GM19324 (cell line): ENCODE measurements around the gene BEST2.

ENCODE experiments used
- ATAC-seq: cut with Tn5 transposase; IDR thresholded peaks from one replicate; pipeline ENCODE4 v1.9.1; 2021; ENCODE audit warnings: mild to moderate bottlenecking, moderate library complexity; ENCODE audit not compliant: unreplicated experiment, low FRiP score

The BEST2 gene

DNA sequence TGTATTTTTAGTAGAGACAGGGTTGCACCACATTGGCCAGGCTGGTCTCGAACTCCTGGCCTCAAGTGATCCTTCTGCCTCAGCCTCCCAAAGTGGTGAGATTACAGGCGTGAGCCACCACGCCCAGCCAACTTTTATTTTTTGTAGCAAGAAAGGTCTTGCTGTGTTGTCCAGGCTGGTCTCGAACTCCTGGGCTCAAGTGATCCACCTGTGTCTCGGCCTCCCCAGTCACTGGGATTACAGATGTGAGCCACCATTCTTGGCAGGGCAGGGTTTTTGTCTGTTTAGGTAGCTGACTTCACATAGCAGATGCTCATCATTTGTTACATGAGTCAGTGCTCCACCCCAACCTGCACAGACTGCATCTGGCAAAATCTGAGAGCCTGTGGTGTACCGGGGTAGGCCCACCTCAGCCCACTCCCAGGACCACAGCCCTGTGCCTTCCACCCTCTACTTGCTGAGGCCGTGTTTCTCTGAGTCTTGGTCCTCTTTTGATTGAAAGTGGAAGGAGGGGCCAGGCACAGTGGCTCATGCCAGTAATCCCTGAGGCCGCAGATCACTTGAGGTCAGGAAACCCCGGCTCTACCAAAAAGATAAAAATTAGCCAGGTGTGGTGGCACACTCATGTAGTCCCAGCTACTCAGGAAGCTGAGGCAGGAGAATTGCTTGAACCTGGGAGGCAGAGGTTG is 23.7 kb upstream of the BEST2 start:
- no peak for ATAC-seq

DNA sequence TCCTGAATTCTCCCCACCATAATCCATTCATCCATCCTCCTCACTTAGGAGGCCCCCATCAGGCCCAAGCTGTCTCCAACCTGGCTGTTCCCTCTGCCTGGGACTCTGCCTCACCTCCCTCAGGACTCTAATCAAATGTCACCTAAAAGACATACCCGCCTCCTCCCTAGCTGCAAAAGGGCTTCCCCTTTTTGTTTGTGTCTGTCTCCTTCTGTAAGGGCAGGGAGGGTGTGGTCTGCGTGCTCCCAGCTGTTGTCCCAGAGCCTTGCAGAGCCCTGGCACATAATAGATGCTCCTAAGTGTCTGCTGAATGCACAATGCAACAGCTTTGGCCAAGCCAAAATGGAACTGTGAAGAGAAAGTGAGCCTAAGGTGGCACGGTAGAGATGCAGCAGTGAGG is 21.5 kb upstream of the BEST2 start:
- no peak for ATAC-seq

GRCh38 chr19:12731337-12731736 is 20.3 kb upstream of the BEST2 start:
- no peak for ATAC-seq

DNA sequence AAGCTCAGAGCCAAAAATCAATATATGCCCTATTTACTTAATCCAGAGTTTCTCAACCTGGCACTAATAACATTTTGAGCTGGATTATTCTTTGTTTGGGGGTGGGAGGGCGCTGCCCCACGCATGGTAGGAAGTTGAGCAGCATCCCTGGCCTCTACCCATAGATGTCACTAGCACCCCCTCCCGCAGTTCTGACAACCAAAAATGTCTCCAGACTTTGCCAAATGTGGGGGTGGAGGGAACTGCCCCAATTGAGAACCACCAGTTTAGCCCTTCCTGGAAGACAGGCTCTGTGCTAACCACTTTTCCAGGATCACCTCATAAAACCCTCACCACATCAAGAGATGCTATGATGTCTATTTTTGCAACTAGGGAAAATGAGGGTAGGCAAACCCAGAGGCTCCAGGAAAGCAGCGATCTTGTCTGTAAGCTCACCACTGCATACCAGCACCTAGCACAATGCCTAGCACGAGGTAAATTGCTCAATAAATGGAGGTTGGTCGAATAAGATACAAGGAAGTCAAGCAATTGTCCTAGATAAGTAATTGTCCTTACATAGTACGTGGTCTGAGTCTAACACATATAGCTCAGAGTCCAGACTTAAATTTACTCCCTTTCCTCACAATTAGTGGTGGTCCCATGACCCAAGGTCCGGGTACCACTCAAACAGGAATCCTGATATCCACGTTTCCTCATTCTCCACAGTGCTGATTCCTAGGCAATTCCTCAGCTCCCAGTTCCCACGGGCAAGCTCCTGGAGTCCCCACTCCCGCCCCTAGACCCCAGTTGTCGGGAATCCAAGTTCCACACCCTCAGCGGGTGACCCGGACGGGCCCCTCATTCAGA is 18.0 kb upstream of the BEST2 start:
- no peak for ATAC-seq

DNA sequence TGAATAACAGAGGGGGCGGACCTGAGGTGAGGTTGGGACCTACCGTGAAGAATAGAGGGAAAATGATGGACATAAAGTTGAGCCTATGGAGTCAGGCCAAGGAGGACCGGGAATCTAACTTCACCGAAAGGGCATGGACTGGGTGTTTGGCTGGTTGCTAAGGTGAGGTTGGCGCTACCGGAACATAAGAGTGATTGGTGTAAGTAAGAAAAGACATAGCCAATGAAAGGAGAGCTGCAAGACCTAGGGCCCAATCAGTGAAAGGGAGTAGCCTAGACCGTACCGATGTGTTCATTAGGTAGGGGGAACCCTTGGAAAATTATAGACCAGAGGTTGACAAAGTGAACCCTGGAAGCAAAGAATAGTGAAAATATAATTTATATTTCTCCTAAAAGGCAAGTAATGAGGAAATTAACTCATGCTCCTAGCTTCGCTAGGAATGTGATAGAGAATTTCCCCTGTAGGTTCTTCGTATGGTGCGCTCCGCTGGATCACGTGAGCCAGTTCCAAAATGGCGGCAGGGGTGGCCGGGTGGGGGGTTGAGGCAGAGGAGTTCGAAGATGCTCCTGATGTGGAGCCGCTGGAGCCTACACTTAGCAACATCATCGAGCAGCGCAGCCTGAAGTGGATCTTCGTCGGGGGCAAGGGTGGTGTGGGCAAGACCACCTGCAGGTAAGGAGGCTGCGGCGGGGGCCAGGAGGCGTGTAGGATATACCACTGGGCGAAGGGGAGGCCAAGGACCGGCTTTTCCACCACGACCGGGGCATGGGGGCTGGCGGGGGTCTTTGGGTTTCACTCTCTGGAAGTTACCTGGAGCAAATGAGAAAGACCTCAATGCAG is 14.4 kb upstream of the BEST2 start, which contains the start of gene GET3:
TSS of gene GET3 (plus strand) at position 503 of the 840 bp plus-strand sequence. CDS start at position 512, 9 bp downstream.
- peak; percentile 68 for ATAC-seq

DNA sequence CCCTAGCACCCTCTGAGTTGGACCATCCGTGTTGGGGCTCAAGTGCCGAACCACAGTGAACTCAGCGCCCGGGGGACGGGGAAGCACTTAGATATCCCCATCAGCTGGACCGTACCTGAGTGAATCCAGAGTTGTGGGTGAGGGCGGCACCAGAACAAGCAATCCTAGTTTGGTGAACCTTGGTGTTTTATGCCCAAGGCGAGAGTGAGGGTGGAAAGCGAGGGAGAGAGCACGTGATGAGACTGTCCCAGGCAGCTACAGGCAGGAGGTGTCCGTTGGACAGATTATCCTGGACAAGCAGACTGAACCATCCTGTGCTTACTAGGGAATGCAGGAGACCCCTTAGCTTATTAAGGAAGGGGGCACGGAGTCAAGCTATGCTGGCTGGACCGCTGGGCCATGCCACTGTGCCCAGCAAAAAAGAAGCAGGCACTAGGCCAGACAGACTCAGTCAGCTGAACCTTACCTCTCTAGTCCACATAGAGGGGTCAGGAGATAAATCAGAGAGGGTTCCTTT is 13.7 kb upstream of the BEST2 start:
- no peak for ATAC-seq

DNA sequence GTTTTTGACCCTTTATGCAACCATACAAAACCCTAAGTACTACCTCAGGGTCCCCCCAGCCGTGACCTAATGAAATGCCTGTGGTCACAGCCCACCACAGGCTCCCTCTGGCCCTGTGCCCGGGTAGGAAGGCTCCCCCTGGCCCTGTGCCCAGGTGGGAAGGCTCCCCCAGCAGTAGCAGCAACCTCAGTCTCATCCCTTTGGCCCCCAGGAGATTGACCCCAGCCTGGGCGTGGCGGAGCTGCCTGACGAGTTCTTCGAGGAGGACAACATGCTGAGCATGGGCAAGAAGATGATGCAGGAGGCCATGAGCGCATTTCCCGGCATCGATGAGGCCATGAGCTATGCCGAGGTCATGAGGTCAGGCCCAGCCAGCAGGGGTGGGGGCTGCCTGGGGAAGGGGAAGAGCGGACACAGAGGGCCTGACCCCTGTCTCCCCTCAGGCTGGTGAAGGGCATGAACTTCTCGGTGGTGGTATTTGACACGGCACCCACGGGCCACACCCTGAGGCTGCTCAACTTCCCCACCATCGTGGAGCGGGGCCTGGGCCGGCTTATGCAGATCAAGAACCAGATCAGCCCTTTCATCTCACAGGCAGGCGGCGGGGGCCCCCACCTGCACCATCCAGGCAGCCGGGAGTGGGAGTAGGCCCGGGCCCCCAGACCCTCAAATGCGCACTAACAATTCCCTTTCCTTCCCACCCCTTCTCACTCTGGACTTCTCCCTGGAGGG is 6.3 kb upstream of the BEST2 start:
- no peak for ATAC-seq

DNA sequence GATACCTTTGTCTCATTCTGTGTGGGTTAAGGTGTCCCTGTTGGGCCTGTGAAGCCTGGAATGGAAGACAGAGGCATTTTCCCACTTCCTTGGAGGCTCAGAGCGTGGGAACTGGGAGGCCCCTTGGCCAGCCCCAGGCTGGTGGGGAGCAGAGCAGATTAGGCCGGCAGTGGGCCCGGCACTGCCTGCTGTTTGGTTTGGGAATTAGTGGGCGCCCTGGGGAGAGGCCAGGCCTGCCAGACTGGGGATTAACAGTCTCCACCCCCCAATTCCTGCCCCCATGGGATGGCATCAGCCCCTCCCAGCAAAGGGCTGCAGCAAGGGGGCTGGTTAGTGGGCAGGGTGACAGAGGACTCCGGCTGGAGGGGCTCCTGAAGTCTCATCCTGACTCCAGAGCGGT is 3.1 kb upstream of the BEST2 start:
- no peak for ATAC-seq

- no peak for ATAC-seq
Measured at GRCh38 chr19:12749938-12750521, 1.6 kb upstream of the BEST2 start.

DNA sequence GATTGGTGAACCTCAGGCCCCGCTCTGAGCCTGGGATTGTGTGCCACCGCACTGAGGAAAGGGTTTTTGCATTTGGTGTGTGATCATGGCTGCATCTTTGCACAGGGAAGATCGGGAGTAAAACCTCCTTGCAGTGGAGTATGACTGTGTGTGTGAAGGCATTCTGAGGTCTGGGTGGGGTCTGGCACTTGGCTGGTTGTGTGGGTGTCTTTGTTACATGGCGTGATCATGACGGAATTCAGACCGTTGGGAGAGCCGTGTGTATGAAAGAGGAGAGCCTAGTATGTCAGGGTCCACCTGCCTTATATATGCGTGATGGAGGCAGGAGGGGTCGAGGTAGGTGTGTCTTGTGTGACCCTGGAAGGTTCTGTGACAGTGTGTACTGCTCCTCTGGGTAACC is 740 bp upstream of the BEST2 start:
- ATAC-seq: no peak

DNA sequence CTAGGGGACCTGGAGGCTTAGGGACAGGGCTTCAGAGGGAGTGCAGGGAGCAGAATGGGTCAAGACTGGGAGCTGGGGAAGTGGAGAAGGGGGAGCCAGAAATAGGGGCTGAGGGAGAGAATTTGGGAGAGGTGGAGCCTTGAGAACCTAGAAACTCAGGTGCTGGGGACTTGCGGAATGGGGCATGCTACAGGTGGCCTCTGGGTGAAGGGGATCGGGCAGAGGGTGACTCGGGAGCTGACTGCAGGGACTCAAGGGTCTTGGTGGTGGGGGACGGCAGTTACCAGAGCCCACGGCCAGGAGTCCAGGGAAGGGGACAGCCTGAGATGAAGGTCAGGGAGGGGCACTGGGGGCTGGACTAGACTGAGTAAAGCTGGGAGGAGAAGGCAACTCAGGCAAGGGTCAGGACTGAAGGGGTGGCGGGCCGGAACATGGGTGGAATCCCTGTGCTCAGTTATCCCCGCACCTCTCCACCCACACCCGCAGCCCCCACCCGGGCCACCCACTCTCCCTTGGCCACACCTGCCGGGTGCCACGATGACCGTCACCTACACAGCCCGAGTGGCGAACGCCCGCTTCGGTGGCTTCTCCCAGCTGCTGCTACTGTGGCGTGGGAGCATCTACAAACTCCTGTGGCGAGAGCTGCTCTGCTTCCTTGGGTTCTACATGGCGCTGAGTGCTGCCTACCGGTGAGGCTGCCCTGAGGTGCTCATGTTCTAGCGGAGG is 628 bp downstream of the BEST2 start:
- ATAC-seq: no peak

DNA sequence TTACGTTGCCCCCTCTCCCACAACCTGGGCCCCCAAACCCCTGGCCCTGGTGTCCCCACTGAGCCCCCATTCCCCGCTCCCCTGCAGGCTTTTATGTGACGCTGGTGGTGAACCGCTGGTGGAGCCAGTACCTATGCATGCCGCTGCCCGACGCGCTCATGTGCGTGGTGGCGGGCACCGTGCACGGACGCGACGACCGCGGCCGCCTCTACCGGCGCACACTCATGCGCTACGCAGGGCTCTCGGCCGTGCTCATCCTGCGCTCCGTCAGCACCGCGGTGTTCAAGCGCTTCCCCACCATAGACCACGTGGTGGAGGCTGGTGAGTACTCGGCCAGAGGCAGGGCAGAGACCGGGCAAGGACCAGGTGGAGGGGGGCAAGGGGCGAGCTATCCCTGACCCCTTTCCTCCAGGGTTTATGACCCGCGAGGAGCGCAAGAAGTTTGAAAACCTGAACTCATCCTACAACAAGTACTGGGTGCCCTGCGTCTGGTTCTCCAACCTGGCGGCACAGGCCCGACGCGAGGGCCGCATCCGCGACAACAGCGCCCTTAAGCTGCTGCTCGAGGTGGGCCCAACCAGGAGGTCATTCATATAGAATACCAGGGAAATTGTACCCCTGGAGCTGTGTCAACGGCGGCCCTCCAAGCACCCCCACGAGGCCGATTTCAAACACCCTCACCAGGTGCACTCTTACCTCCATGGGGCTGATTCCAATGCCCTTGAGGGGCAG is 3.0 kb downstream of the BEST2 start:
- ATAC-seq: no peak

DNA sequence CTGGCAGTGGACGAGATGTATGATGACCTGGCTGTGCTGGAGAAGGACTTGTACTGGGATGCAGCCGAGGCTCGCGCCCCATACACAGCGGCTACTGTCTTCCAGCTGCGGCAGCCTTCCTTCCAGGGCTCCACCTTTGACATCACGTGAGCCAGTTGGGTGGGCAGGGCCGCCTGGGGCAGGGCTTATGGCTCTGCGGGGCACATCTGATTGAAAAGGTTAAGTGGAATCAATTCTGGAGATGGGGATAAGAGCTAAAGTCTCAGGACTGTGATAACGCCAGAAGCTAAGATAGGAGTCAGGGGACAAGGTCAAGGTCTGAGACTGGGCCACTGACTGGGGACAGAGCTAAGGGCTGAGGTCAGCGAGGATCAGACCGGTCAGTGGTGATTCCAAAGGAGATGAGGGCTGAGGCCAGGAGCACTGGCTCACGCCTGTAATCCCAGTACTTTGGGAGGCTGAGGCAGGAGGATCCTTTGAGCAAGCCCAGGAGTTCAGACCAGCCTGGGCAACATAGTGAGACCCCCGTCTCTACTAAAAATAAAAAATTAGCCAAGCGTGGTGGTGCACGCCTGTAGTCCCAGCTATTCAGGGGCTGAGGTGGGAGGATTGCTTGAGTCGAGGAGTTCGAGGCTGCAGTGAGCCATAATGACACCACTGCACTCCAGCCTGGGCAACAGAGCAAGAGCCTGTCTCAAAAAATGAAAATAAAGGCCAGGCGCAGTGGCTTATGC is 4.7 kb downstream of the BEST2 start:
- ATAC-seq: no peak

DNA sequence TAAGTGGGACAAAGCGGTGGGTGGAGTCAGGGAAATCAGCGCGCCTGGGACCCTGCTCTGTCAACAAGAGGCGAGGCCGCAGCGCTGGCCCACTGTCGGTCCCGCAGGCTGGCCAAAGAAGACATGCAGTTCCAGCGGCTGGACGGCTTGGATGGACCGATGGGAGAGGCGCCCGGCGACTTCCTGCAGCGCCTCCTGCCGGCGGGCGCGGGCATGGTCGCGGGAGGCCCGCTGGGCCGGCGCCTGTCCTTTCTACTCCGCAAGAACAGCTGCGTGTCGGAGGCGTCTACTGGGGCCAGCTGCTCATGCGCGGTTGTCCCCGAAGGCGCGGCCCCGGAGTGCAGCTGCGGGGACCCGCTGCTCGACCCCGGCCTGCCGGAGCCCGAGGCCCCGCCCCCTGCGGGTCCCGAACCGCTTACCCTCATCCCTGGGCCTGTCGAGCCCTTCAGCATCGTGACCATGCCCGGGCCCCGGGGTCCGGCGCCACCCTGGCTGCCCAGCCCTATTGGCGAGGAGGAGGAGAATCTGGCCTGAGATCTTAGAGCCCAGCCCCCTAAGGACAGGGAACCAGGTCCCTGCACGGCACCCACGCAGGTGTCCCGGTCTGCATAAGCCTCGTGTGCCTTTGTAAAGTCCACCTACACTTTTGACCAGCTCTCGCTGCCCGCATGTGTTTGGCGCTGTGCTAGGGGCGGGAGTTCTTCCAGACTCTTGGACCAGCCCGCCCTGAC is 6.1 kb downstream of the BEST2 start:
- no peak for ATAC-seq

GRCh38 chr19:12759686-12760085 is 8.1 kb downstream of the BEST2 start:
- no peak for ATAC-seq

DNA sequence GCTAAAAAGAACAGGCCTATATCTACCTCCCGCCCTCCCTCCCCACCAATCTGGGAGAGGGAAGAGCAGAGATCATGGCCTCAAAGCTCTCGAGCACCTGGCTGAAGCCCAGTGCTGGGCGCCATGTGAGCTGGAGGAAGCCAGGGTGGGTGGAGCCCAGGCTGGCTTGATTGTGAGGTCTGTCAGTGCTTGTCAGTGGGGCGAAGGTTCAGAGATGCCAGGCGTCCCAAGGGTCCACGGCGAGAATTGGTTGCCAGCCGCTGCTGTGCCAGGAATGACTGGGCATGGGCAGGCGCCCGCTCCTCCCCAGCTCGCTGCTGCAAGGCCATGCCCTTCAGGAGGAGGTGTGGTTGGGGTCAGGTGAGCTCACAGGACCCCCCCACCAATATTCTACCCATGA is 11.5 kb downstream of the BEST2 start:
- no peak for ATAC-seq

GRCh38 chr19:12764698-12765097 is 13.1 kb downstream of the BEST2 start:
- no peak for ATAC-seq
